ENCODE measurements around the gene TIGD2.

TIGD2 gene

DNA sequence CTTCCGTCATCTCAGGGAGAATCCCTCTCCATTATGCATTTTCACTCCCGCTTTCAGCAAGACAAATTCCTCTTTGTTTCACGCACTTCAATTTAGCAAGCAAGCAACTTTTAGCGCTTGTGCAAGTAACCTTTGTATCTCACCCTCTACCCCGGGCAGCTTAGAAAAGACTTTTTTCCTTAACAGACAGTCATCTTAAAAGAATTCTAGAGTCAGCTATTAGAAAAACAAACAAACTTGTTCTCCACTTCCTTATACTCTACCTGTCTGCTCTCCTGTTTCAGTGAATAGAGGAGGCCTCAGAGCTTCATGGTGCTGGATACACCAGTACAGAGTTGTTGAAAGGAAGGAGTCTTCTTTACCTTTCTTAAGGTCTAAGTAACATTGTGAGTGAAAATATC, 12.1 kb downstream of the TIGD2 start:
- TF ChIP-seq NFIC (IDR thresholded peaks at IDR 0.05): no peak
- no peak for TF ChIP-seq FOXM1 (IDR thresholded peaks at IDR 0.05; ENCODE audit: borderline replicate concordance, low read depth)
- TF ChIP-seq, protein P1, sequence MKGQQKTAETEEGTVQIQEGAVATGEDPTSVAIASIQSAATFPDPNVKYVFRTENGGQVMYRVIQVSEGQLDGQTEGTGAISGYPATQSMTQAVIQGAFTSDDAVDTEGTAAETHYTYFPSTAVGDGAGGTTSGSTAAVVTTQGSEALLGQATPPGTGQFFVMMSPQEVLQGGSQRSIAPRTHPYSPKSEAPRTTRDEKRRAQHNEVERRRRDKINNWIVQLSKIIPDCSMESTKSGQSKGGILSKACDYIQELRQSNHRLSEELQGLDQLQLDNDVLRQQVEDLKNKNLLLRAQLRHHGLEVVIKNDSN (IDR thresholded peaks at IDR 0.05): no peak
- TF ChIP-seq, protein P2, sequence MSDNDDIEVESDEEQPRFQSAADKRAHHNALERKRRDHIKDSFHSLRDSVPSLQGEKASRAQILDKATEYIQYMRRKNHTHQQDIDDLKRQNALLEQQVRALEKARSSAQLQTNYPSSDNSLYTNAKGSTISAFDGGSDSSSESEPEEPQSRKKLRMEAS (IDR thresholded peaks at IDR 0.05): no peak
- TF ChIP-seq RAD21 (IDR thresholded peaks at IDR 0.05; ENCODE audit: low read depth): no peak
- no peak for TF ChIP-seq TCF12 (IDR thresholded peaks at IDR 0.05; ENCODE audit: low read depth)
- no peak for TF ChIP-seq YY1 (IDR thresholded peaks at IDR 0.05; ENCODE audit: low read depth)
- TF ChIP-seq, protein P3, sequence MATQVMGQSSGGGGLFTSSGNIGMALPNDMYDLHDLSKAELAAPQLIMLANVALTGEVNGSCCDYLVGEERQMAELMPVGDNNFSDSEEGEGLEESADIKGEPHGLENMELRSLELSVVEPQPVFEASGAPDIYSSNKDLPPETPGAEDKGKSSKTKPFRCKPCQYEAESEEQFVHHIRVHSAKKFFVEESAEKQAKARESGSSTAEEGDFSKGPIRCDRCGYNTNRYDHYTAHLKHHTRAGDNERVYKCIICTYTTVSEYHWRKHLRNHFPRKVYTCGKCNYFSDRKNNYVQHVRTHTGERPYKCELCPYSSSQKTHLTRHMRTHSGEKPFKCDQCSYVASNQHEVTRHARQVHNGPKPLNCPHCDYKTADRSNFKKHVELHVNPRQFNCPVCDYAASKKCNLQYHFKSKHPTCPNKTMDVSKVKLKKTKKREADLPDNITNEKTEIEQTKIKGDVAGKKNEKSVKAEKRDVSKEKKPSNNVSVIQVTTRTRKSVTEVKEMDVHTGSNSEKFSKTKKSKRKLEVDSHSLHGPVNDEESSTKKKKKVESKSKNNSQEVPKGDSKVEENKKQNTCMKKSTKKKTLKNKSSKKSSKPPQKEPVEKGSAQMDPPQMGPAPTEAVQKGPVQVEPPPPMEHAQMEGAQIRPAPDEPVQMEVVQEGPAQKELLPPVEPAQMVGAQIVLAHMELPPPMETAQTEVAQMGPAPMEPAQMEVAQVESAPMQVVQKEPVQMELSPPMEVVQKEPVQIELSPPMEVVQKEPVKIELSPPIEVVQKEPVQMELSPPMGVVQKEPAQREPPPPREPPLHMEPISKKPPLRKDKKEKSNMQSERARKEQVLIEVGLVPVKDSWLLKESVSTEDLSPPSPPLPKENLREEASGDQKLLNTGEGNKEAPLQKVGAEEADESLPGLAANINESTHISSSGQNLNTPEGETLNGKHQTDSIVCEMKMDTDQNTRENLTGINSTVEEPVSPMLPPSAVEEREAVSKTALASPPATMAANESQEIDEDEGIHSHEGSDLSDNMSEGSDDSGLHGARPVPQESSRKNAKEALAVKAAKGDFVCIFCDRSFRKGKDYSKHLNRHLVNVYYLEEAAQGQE (IDR thresholded peaks at IDR 0.05; ENCODE audit: low read depth): no peak
- no peak for TF ChIP-seq EP300 (IDR thresholded peaks at IDR 0.05; ENCODE audit: borderline replicate concordance)
- TF ChIP-seq TEAD4 (IDR thresholded peaks at IDR 0.05): no peak
- TF ChIP-seq EGR1 (IDR thresholded peaks at IDR 0.05): no peak
- TF ChIP-seq CREB1 (IDR thresholded peaks at IDR 0.05; ENCODE audit: low read depth): no peak
- no peak for TF ChIP-seq ZBTB7A (IDR thresholded peaks at IDR 0.05; ENCODE audit: low read depth)
- no peak for TF ChIP-seq TAF1 (IDR thresholded peaks at IDR 0.05; ENCODE audit: low read depth)
- TF ChIP-seq CEBPB (IDR thresholded peaks at IDR 0.05): no peak

DNA sequence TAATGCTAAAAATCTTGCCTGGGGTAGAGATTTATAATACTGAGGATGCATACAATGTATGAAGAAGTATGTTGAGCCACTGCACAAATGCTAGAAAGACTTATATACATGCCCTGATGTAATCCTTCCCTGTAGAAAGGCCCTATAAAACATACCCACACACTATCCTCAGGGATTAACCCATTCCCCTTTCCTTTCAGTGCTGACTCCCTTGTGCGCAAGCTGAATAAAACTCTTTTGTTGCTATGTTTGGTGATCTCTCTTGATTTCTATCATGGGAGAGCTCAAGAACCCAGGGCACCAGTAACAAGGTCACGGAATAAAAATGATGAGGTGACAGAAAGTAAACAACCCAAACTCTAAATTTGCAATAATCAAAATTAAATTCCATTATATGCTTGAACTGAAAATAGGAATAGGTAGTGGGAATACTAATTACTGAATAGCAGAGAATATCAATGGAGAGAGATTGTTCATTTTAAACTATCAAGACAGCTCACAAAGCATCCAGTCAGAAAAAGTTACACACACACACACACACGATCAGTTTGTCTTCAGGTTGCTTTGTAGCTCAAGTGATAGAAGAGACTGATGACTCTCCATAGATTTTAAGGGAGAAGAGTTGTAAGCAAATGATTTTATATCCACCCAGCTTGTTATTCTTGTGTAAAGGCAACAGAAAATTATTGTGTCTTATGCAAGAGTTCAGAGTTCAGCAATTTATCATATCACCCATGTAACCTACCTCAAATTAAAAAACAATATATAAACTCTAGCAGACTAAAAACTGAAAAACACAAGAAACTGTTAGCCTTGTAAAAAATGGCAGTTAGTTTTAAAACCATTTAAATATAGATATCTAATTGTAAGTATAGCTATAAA, 14.8 kb downstream of the TIGD2 start:
- TF ChIP-seq, protein P1 (IDR thresholded peaks at IDR 0.05): no peak
- TF ChIP-seq, protein P3 (IDR thresholded peaks at IDR 0.05; ENCODE audit: low read depth): no peak

DNA sequence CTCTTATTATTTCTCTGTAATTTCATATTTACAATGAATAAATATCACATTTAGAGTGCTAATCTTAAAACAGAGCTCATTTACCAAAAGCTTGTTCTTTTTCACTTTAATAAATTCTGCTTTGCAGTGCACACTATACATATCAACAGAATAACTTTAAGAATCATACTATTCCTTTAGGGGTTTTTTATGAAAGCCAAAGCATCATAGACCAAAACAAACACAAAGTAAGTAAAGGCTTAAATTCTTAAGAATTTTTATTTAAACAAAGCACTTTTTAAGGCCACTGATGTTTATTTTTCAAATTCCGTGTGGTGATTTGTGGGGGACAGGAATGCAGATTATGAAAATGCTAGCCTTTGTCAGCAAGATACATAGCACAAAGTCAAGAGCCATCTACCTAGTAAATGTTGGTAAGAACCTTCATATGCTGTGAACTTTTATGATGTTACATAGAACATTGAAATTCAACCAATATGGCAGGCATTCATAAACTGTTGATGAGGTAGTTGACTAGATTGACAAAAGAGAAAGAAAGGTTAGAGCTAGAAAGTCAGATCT, 17.8 kb downstream of the TIGD2 start:
- TF ChIP-seq YY1 (IDR thresholded peaks at IDR 0.05; ENCODE audit: low read depth): no peak
- TF ChIP-seq, protein P1 (IDR thresholded peaks at IDR 0.05): no peak
- no peak for TF ChIP-seq RAD21 (IDR thresholded peaks at IDR 0.05; ENCODE audit: low read depth)
- no peak for TF ChIP-seq NFIC (IDR thresholded peaks at IDR 0.05)
- TF ChIP-seq, protein P2 (IDR thresholded peaks at IDR 0.05): no peak
- no peak for TF ChIP-seq CREB1 (IDR thresholded peaks at IDR 0.05; ENCODE audit: low read depth)
- no peak for TF ChIP-seq TCF12 (IDR thresholded peaks at IDR 0.05; ENCODE audit: low read depth)
- no peak for TF ChIP-seq ZBTB7A (IDR thresholded peaks at IDR 0.05; ENCODE audit: low read depth)
- no peak for TF ChIP-seq EP300 (IDR thresholded peaks at IDR 0.05; ENCODE audit: borderline replicate concordance)
- TF ChIP-seq EGR1 (IDR thresholded peaks at IDR 0.05): no peak
- TF ChIP-seq, protein P3 (IDR thresholded peaks at IDR 0.05; ENCODE audit: low read depth): no peak
- no peak for TF ChIP-seq TAF1 (IDR thresholded peaks at IDR 0.05; ENCODE audit: low read depth)
- TF ChIP-seq FOXM1 (IDR thresholded peaks at IDR 0.05; ENCODE audit: borderline replicate concordance, low read depth): no peak
- TF ChIP-seq CEBPB (IDR thresholded peaks at IDR 0.05): no peak
- no peak for TF ChIP-seq TEAD4 (IDR thresholded peaks at IDR 0.05)
